Fibroblast of pulmonary artery (primary cell): Measurements from ENCODE around the gene TMX2.

Source experiments
- DNase-seq: peaks from one replicate; pipeline ENCODE4 v3.0.0-alpha.2; 2010; ENCODE audit warnings: low read depth
- H3K4me3 ChIP-seq: replicated peaks from 2 replicates; pipeline ENCODE4 v1.5.1; 2011; ENCODE audit warnings: low read depth, mild to moderate bottlenecking, control low read depth, low read length, moderate library complexity
- CTCF ChIP-seq: IDR thresholded peaks from 2 replicates; pipeline ENCODE4 v1.5.1; 2011; ENCODE audit warnings: mild to moderate bottlenecking, control low read depth, low read length, inconsistent platforms; ENCODE audit errors: missing control alignments

TMX2 gene

DNA sequence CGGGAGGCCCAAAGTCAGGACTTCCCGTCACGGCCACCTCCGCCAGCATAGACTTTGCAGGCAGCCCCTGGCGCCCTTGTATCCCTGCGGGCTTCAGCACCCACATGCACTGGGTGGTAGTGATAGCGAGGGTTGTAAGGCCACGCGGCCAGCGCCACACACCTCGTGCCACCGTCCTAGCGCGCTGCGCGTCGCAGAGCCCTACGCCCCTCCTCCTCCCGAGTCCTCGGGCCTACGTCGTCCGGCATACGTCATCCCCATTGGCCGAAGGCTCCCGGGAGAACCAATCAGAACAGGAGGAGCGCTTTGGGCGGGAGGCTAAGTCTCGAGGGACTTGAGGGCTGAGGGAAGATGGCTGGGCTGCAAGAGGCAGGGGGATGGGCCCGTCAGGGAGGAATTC, 40.6 kb downstream of the TMX2 start:
- no peak for TF ChIP-seq CTCF
- no peak overlapping the region for H3K4me3 ChIP-seq
- no peak for DNase-seq

DNA sequence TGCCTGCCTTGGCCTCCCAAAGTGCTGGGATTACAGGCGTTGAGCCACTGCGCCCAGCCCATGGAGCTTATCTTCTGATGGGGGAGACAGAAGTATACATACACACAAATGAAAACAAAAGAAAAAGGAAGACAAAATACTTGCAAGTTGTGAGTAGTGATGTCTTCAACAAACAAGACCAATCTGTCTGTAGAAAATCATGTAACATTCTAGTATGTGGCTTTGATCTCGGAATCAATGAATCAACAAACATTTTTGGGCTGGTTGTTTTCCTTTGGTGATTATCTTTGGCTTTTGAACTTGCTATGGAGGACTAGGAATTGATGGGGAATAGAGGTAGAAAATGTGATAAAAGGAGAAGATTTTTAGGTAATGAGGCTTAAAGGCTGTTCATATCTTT, 45.8 kb downstream of the TMX2 start:
- no peak for DNase-seq
- TF ChIP-seq CTCF, result no peak
- H3K4me3 ChIP-seq, result no peak overlapping the region

- peak; percentile 99 for DNase-seq
- TF ChIP-seq CTCF, result no peak
- H3K4me3 ChIP-seq, result peak within 1 kb of the TSS; percentile 71
These were observed 49.2 kb downstream of the TMX2 start, which contains the start of gene CTNND1 for GRCh38 chr11:57761301-57762234. CTNND1 (plus strand) TSS chr11:57761802; CDS start chr11:57791479, 29,677 bp downstream.

GRCh38 chr11:57762235-57762861, 50.0 kb downstream of the TMX2 start:
- peak overlapping the region; percentile 71 for H3K4me3 ChIP-seq
- no peak for DNase-seq
- no peak for TF ChIP-seq CTCF

GRCh38 chr11:57763568-57763967, 51.2 kb downstream of the TMX2 start:
- peak; percentile 53 for DNase-seq
- peak; percentile 57 for TF ChIP-seq CTCF
- peak overlapping the region; percentile 71 for H3K4me3 ChIP-seq

DNA sequence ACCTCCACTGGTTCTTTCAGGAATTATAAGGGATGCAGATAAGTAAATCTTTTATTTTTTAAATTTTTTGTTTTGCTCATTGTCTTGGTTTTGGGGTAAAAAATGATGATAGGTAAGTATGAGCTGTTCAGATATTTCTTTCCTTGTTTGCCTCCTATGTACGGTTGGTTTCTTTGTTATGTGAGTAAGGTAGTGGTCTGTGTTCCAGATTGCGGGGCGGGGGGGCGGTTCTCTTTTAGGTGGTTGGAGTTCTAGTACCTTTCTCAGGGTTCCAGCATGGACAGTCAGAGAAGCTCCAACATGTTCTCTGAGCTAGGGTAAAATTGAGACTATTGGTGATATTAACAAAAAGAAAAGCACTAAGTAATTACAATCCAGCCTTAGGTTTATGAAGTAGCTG, 51.6 kb downstream of the TMX2 start:
- DNase-seq, result no peak
- TF ChIP-seq CTCF, result no peak
- H3K4me3 ChIP-seq, result peak overlapping the region; percentile 71
